ENCODE measurements around the gene EVPL.
A peak's percentile ranks its signal among the peaks of the same experiment; 100 is the strongest.
"Not testable (repeated sequence)": the region's sequence is repeated elsewhere in the genome, so short reads cannot be mapped to it uniquely, and the experiment has no call there.

The EVPL gene

GRCh38 chr17:75998327-75998795 is 28.7 kb downstream of the EVPL start:
- no peak for DNase-seq (ENCODE audit: low read depth in 2 of 2)

- no peak for DNase-seq (ENCODE audit: low read depth in 2 of 2)
Measured at GRCh38 chr17:75996665-75997590, 30.2 kb downstream of the EVPL start.

GRCh38 chr17:75995385-75995925 is 31.7 kb downstream of the EVPL start:
- no peak for DNase-seq (ENCODE audit: low read depth in 2 of 2)

GRCh38 chr17:75994802-75995370 is 32.2 kb downstream of the EVPL start:
- DNase-seq (ENCODE audit: low read depth in 2 of 2) = no peak

- DNase-seq (ENCODE audit: low read depth in 2 of 2) = no peak
Measured at GRCh38 chr17:75991396-75991795, 35.7 kb downstream of the EVPL start.

- no peak for DNase-seq (ENCODE audit: low read depth in 2 of 2)
Measured at GRCh38 chr17:75987041-75987440, 40.1 kb downstream of the EVPL start.

GRCh38 chr17:75985986-75986385 is 41.1 kb downstream of the EVPL start:
- DNase-seq (ENCODE audit: low read depth in 2 of 2) = no peak

- DNase-seq (ENCODE audit: low read depth in 2 of 2) = no peak
Measured at GRCh38 chr17:75983501-75984181, 43.5 kb downstream of the EVPL start.

GRCh38 chr17:75981019-75981615 is 46.0 kb downstream of the EVPL start:
- no peak for DNase-seq (ENCODE audit: low read depth in 2 of 2)

- DNase-seq (ENCODE audit: low read depth in 2 of 2) = no peak
Measured at GRCh38 chr17:75980188-75981018, 46.7 kb downstream of the EVPL start.

GRCh38 chr17:75979705-75980187 is 47.4 kb downstream of the EVPL start:
- DNase-seq (ENCODE audit: low read depth in 2 of 2) = no peak

- DNase-seq (ENCODE audit: low read depth in 2 of 2) = peak; percentile 93 to 97
Measured at GRCh38 chr17:75978938-75979704, 48.0 kb downstream of the EVPL start, which contains the start of the genes ACOX1 and TEN1. Gene ACOX1 (minus strand): TSS chr17:75979166. CDS start chr17:75979073, 93 bp downstream. Gene TEN1 (plus strand): TSS chr17:75979240. CDS start chr17:75986193, 6,953 bp downstream.

GRCh38 chr17:75976175-75976848 is 50.8 kb downstream of the EVPL start:
- DNase-seq (ENCODE audit: low read depth in 2 of 2) = no peak

GRCh38 chr17:75975757-75976174 is 51.3 kb downstream of the EVPL start:
- DNase-seq (ENCODE audit: low read depth in 2 of 2) = no peak

GRCh38 chr17:75975187-75975586 is 51.9 kb downstream of the EVPL start:
- DNase-seq (ENCODE audit: low read depth in 2 of 2) = not testable (repeated sequence)

- DNase-seq (ENCODE audit: low read depth in 2 of 2) = no peak
Measured at GRCh38 chr17:75970626-75971025, 56.5 kb downstream of the EVPL start.

GRCh38 chr17:75970011-75970523 is 57.0 kb downstream of the EVPL start:
- no peak for DNase-seq (ENCODE audit: low read depth in 2 of 2)

GRCh38 chr17:75969044-75969443 is 58.1 kb downstream of the EVPL start:
- not testable (repeated sequence) for DNase-seq (ENCODE audit: low read depth in 2 of 2)

GRCh38 chr17:75965468-75965867 is 61.6 kb downstream of the EVPL start:
- no peak for DNase-seq (ENCODE audit: low read depth in 2 of 2)
